ENCODE data around the gene ZBTB7C. TPM values are rescaled to one million over a fixed set of nuclear protein-coding genes. Genes with fewer than 3 reads are reported as not detected.

The ZBTB7C gene
- total and polyA plus RNA-seq, 10 of the 15 experiments (the other 5 are each of a cell fraction or from before 2014, with no cell fraction given) = under 0.01 to 0.08 (median 0.01) TPM; not detected in 7

- intact Hi-C loops (cut with micrococcal nuclease; ENCODE audit: unreplicated experiment) (no loop called here), in situ Hi-C loops (cut with MboI) (no loop called here)
- CTCF ChIA-PET = no interaction called here
- BruUV-seq (replicated peaks) = no TSS peak
- POLR2A ChIA-PET = interaction anchor here (0.5 kb wide), 1 partner anchor 953 kb away, joined by 3 read pairs; no protein-coding TSS in a partner anchor
- ATAC-seq = no peak
- H3K79me2 ChIP-seq (ENCODE audit: control insufficient read depth, insufficient read depth, low read length) = no peaks in the 10 kb centered on the region
- H3K27me3 ChIP-seq (replicated peaks in 1 of 2; ENCODE audit: control insufficient read depth in 2 of 2, insufficient read depth in 2 of 2, low read length in 1 of 2) = peaks cover 0 to under 1% of the 10 kb centered on the region in 2 experiments; a peak in 3 of 4 replicates
- RAD21 ChIA-PET (ENCODE audit: unreplicated experiment) = no interaction called here
- SMC1A ChIA-PET (ENCODE audit: uncharacterized antibody, unreplicated experiment) = no interaction called here
- H3K27ac ChIP-seq (ENCODE audit: control insufficient read depth, insufficient read depth) = no peak overlapping the region
- H3K9ac ChIP-seq (ENCODE audit: control insufficient read depth, insufficient read depth, low read length) = no peak overlapping the region
- DNase-seq (ENCODE audit: low read depth, low spot score) = no peak
- H3K4me3 ChIP-seq = no peak overlapping the region
- H3K4me1 ChIP-seq (ENCODE audit: control insufficient read depth, insufficient read depth, low read length) = no peaks in the 10 kb centered on the region
- H4K20me1 ChIP-seq (ENCODE audit: control insufficient read depth, insufficient read depth) = no peaks in the 10 kb centered on the region
- 16% methylated on average over 10 of the region's 10 CpGs for WGBS (ENCODE audit: insufficient coverage, insufficient replicate concordance, low lambda C conversion rate, missing lambda C conversion rate)
- no peaks in the 10 kb centered on the region for H3K36me3 ChIP-seq (ENCODE audit: control insufficient read depth in 2 of 2, insufficient read depth in 2 of 2, low read length in 1 of 2)
- FAIRE-seq = no peak
- H3K4me2 ChIP-seq (ENCODE audit: control insufficient read depth, insufficient read depth) = no peak overlapping the region
- no peak overlapping the region for H2AFZ ChIP-seq (ENCODE audit: control insufficient read depth, low read depth, low read length)
- no peaks in the 10 kb centered on the region; the same call in 2 of the 3 replicates for H3K9me3 ChIP-seq (replicated peaks; ENCODE audit: control insufficient read depth, insufficient read depth, low read length)
- no peak for TF ChIP-seq PML (IDR thresholded peaks at IDR 0.05; ENCODE audit: low read length)
- TF ChIP-seq CBX3 (IDR thresholded peaks at IDR 0.05; ENCODE audit: borderline replicate concordance, low read depth) = no peak
- TF ChIP-seq CREB1 (IDR thresholded peaks at IDR 0.05; ENCODE audit: low read depth) = no peak
- TF ChIP-seq BMI1 (IDR thresholded peaks at IDR 0.05; ENCODE audit: borderline replicate concordance) = no peak
- TF ChIP-seq, protein P1, sequence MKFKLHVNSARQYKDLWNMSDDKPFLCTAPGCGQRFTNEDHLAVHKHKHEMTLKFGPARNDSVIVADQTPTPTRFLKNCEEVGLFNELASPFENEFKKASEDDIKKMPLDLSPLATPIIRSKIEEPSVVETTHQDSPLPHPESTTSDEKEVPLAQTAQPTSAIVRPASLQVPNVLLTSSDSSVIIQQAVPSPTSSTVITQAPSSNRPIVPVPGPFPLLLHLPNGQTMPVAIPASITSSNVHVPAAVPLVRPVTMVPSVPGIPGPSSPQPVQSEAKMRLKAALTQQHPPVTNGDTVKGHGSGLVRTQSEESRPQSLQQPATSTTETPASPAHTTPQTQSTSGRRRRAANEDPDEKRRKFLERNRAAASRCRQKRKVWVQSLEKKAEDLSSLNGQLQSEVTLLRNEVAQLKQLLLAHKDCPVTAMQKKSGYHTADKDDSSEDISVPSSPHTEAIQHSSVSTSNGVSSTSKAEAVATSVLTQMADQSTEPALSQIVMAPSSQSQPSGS (IDR thresholded peaks at IDR 0.05; ENCODE audit: low read length) = no peak
- TF ChIP-seq NFIC (IDR thresholded peaks at IDR 0.05; ENCODE audit: low read depth, low read length) = no peak
- no peak for TF ChIP-seq ATF3 (IDR thresholded peaks at IDR 0.05; ENCODE audit: borderline replicate concordance, extremely low read depth, low read depth, low read length)
- TF ChIP-seq, protein P2, sequence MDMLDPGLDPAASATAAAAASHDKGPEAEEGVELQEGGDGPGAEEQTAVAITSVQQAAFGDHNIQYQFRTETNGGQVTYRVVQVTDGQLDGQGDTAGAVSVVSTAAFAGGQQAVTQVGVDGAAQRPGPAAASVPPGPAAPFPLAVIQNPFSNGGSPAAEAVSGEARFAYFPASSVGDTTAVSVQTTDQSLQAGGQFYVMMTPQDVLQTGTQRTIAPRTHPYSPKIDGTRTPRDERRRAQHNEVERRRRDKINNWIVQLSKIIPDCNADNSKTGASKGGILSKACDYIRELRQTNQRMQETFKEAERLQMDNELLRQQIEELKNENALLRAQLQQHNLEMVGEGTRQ (IDR thresholded peaks at IDR 0.05; ENCODE audit: borderline replicate concordance, low read depth, low read length) = no peak
- no peak for TF ChIP-seq IRF3 (IDR thresholded peaks at IDR 0.05)
- no peak for TF ChIP-seq POLR2AphosphoS2 (IDR thresholded peaks at IDR 0.05; ENCODE audit: low read depth, low read length)
- TF ChIP-seq ZNF687 (IDR thresholded peaks at IDR 0.05) = no peak
- no peak for TF ChIP-seq TBL1XR1 (IDR thresholded peaks at IDR 0.05; ENCODE audit: low read depth, low read length)
- no peak for TF ChIP-seq KLF5 (IDR thresholded peaks at IDR 0.05; ENCODE audit: partially characterized antibody)
These were observed 89.2 kb downstream of the ZBTB7C start for GRCh38 chr18:48319801-48320638.

Measured in GM12878 (cell line).